Measurements from ENCODE around the gene MAN1C1. TPM values are rescaled to one million over a fixed set of nuclear protein-coding genes. Genes with fewer than 3 reads are reported as not detected.

The MAN1C1 gene
- polyA plus RNA-seq, 1 donor from 2014 or later = 1.3 TPM

DNA sequence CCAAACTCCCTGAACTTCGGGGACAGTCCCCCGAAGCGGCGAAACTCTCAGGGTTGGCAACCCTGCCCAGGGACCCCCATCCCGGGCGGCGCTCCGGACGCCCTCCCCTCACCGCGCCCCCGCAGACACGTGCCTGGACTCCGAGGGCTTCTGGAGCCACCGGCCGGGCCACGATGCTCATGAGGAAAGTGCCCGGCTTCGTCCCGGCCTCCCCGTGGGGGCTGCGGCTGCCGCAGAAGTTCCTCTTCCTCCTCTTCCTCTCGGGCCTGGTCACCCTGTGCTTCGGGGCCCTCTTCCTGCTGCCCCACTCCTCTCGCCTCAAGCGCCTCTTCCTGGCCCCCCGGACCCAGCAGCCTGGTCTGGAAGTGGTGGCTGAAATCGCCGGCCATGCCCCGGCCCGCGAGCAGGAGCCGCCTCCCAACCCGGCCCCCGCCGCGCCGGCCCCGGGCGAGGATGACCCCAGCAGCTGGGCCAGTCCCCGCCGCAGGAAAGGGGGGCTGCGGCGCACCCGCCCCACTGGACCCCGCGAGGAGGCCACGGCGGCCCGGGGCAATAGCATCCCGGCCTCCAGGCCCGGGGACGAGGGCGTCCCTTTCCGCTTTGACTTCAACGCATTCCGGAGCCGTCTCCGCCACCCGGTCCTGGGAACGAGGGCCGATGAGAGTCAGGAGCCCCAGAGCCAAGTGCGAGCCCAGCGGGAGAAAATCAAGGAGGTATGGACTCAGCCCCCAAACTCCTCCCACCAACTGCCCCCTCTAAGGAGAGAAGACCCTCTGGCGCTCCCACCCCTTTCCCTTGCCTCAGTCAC, 1.2 kb downstream of the MAN1C1 start:
- Histone ChIP-seq H2AFZ (ENCODE audit: low read depth, low read length) (no peak overlapping the region), H3K79me2 (replicated peaks; ENCODE audit: insufficient read depth, low read length) (no peaks in the 10 kb centered on the region), H3K4me2 (ENCODE audit: low read length) (peak overlapping the region; percentile 35), H3K4me3 (ENCODE audit: low read length) (peak overlapping the region; percentile 62), H3K9me2 (ENCODE audit: insufficient read depth, low read length) (no peaks in the 10 kb centered on the region), H3K9me3 (ENCODE audit: low read length) (no peaks in the 10 kb centered on the region), H3K27me3 (ENCODE audit: insufficient read depth, low read depth, low read length) (peaks cover 29% of the 10 kb centered on the region), H3K27ac (ENCODE audit: low read length) (no peak overlapping the region), H3F3A (ENCODE audit: insufficient read depth, low read length, poor library complexity, severe bottlenecking) (no peaks in the 10 kb centered on the region), H4K20me1 (ENCODE audit: insufficient read depth) (no peaks in the 10 kb centered on the region), H3K9ac (ENCODE audit: low read length) (peak overlapping the region; percentile 12), H3K36me3 (ENCODE audit: insufficient read depth, low read length) (no peaks in the 10 kb centered on the region)
- TF ChIP-seq EP300 (conservative IDR thresholded peaks at IDR 0.05; ENCODE audit: poor library complexity, severe bottlenecking) = no peak
- TF ChIP-seq EZH2 (IDR thresholded peaks at IDR 0.05; ENCODE audit: borderline replicate concordance, insufficient read depth, low read length, poor library complexity, severe bottlenecking) = peak; percentile 58
- TF ChIP-seq RAD21 (conservative IDR thresholded peaks at IDR 0.05) = no peak

DNA sequence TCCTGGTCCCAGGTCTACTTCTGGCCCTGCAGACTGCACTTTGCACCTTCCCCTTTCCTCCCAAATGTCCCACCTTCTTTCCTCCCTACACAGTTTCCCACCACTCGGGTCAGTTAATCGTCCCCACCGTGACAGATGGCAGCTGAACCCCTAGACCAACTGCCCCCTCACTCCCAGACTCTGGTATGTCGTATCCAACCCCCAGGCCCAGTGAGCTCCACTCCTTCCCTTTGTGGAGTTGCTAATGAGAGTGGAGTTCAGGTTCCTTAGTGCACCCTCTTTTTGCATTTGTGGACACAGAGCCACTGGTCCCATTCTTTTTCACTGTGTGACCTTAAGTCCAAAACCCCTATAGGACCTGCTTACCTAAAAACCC, 1.8 kb downstream of the MAN1C1 start:
- Histone ChIP-seq H3K79me2 (replicated peaks; ENCODE audit: insufficient read depth, low read length) (no peaks in the 10 kb centered on the region), H3K27me3 (ENCODE audit: insufficient read depth, low read depth, low read length) (peaks cover 26% of the 10 kb centered on the region), H3K27ac (ENCODE audit: low read length) (no peak overlapping the region), H3K4me3 (ENCODE audit: low read length) (peak overlapping the region; percentile 62), H3K4me2 (ENCODE audit: low read length) (no peak overlapping the region), H3K9me3 (ENCODE audit: low read length) (no peaks in the 10 kb centered on the region), H4K20me1 (ENCODE audit: insufficient read depth) (no peaks in the 10 kb centered on the region), H3K36me3 (ENCODE audit: insufficient read depth, low read length) (no peaks in the 10 kb centered on the region), H3K9me2 (ENCODE audit: insufficient read depth, low read length) (no peaks in the 10 kb centered on the region), H3K9ac (ENCODE audit: low read length) (no peak overlapping the region), H2AFZ (ENCODE audit: low read depth, low read length) (no peak overlapping the region), H3F3A (ENCODE audit: insufficient read depth, low read length, poor library complexity, severe bottlenecking) (no peaks in the 10 kb centered on the region)
- TF ChIP-seq TAF1 (IDR thresholded peaks at IDR 0.05; ENCODE audit: low read depth) = no peak
- no peak for TF ChIP-seq RAD21 (conservative IDR thresholded peaks at IDR 0.05)
- TF ChIP-seq, protein P1, sequence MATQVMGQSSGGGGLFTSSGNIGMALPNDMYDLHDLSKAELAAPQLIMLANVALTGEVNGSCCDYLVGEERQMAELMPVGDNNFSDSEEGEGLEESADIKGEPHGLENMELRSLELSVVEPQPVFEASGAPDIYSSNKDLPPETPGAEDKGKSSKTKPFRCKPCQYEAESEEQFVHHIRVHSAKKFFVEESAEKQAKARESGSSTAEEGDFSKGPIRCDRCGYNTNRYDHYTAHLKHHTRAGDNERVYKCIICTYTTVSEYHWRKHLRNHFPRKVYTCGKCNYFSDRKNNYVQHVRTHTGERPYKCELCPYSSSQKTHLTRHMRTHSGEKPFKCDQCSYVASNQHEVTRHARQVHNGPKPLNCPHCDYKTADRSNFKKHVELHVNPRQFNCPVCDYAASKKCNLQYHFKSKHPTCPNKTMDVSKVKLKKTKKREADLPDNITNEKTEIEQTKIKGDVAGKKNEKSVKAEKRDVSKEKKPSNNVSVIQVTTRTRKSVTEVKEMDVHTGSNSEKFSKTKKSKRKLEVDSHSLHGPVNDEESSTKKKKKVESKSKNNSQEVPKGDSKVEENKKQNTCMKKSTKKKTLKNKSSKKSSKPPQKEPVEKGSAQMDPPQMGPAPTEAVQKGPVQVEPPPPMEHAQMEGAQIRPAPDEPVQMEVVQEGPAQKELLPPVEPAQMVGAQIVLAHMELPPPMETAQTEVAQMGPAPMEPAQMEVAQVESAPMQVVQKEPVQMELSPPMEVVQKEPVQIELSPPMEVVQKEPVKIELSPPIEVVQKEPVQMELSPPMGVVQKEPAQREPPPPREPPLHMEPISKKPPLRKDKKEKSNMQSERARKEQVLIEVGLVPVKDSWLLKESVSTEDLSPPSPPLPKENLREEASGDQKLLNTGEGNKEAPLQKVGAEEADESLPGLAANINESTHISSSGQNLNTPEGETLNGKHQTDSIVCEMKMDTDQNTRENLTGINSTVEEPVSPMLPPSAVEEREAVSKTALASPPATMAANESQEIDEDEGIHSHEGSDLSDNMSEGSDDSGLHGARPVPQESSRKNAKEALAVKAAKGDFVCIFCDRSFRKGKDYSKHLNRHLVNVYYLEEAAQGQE (IDR thresholded peaks at IDR 0.05; ENCODE audit: borderline replicate concordance) = no peak
- TF ChIP-seq MXI1 (conservative IDR thresholded peaks at IDR 0.05; ENCODE audit: poor library complexity, severe bottlenecking) = no peak
- TF ChIP-seq SMC3 (conservative IDR thresholded peaks at IDR 0.05; ENCODE audit: poor library complexity) = no peak
- no peak for TF ChIP-seq EP300 (conservative IDR thresholded peaks at IDR 0.05; ENCODE audit: poor library complexity, severe bottlenecking)
- no peak for TF ChIP-seq POLR2AphosphoS5 (IDR thresholded peaks at IDR 0.05)
- TF ChIP-seq EZH2 (IDR thresholded peaks at IDR 0.05; ENCODE audit: borderline replicate concordance, insufficient read depth, low read length, poor library complexity, severe bottlenecking) = no peak
- TF ChIP-seq, protein P2, sequence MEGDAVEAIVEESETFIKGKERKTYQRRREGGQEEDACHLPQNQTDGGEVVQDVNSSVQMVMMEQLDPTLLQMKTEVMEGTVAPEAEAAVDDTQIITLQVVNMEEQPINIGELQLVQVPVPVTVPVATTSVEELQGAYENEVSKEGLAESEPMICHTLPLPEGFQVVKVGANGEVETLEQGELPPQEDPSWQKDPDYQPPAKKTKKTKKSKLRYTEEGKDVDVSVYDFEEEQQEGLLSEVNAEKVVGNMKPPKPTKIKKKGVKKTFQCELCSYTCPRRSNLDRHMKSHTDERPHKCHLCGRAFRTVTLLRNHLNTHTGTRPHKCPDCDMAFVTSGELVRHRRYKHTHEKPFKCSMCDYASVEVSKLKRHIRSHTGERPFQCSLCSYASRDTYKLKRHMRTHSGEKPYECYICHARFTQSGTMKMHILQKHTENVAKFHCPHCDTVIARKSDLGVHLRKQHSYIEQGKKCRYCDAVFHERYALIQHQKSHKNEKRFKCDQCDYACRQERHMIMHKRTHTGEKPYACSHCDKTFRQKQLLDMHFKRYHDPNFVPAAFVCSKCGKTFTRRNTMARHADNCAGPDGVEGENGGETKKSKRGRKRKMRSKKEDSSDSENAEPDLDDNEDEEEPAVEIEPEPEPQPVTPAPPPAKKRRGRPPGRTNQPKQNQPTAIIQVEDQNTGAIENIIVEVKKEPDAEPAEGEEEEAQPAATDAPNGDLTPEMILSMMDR (IDR thresholded peaks at IDR 0.05; ENCODE audit: poor library complexity, severe bottlenecking) = no peak
